ENCODE data around the gene GINS3. TPM values are rescaled to one million over a fixed set of nuclear protein-coding genes. Genes with fewer than 3 reads are reported as not detected.

GINS3 gene
- total and polyA plus RNA-seq, 2 experiments from 2014 or later, result 8.8 to 17.8 TPM

DNA sequence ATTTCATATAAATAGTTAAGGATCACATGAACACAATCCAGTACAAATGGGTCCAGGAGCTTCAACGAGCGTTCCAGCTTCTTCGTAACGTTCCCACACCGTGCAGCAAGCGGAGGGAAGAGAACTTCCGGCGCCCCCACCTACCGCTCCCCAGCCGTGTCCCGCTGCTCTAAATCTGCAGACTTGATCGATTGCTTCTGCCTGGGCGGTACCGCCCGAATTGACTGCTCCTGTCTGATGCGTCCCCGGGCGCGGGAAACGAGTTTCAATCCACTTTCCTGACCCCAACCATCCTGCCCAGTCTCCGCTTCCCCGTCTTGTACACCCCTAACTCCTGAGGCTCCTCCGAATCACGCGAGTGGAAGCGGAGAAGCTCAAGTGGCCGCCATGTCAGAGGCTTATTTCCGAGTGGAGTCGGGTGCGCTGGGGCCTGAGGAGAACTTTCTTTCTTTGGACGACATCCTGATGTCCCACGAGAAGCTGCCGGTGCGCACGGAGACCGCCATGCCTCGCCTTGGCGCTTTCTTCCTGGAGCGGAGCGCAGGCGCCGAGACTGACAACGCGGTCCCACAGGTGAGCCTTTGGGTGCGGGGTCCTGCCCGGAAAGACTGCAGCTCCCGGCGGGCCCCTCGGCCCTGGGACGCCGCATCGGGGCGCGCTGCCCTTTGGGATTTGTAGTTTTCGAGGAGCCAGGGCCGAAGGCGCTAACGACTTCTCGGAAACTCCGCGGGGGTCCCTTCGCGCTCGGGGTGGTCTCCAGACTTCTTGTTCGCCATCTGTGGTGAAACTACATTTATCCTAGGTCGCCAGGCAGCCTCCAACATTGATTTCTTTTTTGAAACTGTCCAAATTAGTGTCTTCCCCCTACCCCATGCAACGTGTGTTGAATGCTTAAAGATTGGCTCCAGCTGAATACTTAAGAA lies at the start of gene GINS3 (continued):
- TF ChIP-seq NANOG (IDR thresholded peaks at IDR 0.05; ENCODE audit: borderline replicate concordance), result 0 out of 2 replicates have a peak, but pooled peaks have one; percentile 13

DNA sequence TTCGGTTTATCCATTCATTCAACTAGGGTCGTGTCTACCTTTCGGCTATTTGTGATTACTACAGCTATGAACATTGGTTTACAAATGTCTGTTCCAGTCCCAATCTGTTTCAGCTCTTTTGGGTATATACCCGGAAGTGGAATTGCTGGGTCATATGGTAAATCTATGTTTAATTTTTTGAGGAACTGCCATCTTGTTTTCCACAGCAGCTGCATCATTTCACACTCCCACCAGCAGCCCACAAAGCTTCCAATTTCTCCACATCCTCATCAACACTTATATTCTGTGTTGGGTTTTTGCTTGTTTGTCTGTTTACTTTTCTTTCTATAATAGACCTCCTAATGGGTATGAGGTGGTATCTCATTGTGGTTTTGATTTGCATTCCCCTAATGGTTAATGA lies 48.7 kb upstream of the GINS3 start:
- Histone ChIP-seq H3K9me2 (ENCODE audit: insufficient read depth) (no peaks in the 10 kb centered on the region), H3F3A (replicated peaks; ENCODE audit: low read depth) (no peaks in the 10 kb centered on the region), H2AFZ (no peak overlapping the region), H3K4me1 (ENCODE audit: insufficient read depth) (peaks cover 20% of the 10 kb centered on the region), H3K4me3 (no peak overlapping the region), H4K20me1 (replicated peaks; ENCODE audit: insufficient read depth) (no peaks in the 10 kb centered on the region), H3K36me3 (ENCODE audit: insufficient read depth) (no peaks in the 10 kb centered on the region), H3K27ac (ENCODE audit: low read depth) (no peak overlapping the region), H3K4me2 (no peak overlapping the region), H3K79me2 (replicated peaks; ENCODE audit: insufficient read depth) (no peaks in the 10 kb centered on the region), H3K27me3 (ENCODE audit: insufficient read depth) (no peaks in the 10 kb centered on the region)
- Mint-ChIP-seq H3K27me3 (ENCODE audit: insufficient read depth, low read depth, poor library complexity) (peaks cover 2% of the 10 kb centered on the region), H3K9me3 (no peaks in the 10 kb centered on the region), H3K27ac (no peak overlapping the region), H3K4me1 (peaks cover 41% of the 10 kb centered on the region), H3K36me3 (ENCODE audit: low read depth) (no peaks in the 10 kb centered on the region), H3K4me3 (no peak overlapping the region)
- no peak for DNase-seq (ENCODE audit: low spot score)
- ATAC-seq, result no peak
- TF ChIP-seq JUNB (IDR thresholded peaks at IDR 0.05; ENCODE audit: unreplicated experiment) (no peak), EZH2phosphoT487 (IDR thresholded peaks at IDR 0.05; ENCODE audit: unreplicated experiment) (no peak), ZNF331 (CRISPR knock-in tag; IDR thresholded peaks at IDR 0.05; ENCODE audit: low read depth) (no peak), EZH2 (IDR thresholded peaks at IDR 0.05; ENCODE audit: low read depth, unreplicated experiment) (no peak), POLR2AphosphoS5 (IDR thresholded peaks at IDR 0.05; ENCODE audit: low read depth) (no peak), STAT1 (IDR thresholded peaks at IDR 0.05; ENCODE audit: unreplicated experiment) (no peak), CREB1 (CRISPR knock-in tag; IDR thresholded peaks at IDR 0.05; ENCODE audit: low read depth) (no peak), ZNF114 (CRISPR knock-in tag; IDR thresholded peaks at IDR 0.05) (no peak)
- TF ChIP-seq, protein P1, sequence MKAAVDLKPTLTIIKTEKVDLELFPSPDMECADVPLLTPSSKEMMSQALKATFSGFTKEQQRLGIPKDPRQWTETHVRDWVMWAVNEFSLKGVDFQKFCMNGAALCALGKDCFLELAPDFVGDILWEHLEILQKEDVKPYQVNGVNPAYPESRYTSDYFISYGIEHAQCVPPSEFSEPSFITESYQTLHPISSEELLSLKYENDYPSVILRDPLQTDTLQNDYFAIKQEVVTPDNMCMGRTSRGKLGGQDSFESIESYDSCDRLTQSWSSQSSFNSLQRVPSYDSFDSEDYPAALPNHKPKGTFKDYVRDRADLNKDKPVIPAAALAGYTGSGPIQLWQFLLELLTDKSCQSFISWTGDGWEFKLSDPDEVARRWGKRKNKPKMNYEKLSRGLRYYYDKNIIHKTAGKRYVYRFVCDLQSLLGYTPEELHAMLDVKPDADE (IDR thresholded peaks at IDR 0.05), result no peak
- TF ChIP-seq, protein P2, sequence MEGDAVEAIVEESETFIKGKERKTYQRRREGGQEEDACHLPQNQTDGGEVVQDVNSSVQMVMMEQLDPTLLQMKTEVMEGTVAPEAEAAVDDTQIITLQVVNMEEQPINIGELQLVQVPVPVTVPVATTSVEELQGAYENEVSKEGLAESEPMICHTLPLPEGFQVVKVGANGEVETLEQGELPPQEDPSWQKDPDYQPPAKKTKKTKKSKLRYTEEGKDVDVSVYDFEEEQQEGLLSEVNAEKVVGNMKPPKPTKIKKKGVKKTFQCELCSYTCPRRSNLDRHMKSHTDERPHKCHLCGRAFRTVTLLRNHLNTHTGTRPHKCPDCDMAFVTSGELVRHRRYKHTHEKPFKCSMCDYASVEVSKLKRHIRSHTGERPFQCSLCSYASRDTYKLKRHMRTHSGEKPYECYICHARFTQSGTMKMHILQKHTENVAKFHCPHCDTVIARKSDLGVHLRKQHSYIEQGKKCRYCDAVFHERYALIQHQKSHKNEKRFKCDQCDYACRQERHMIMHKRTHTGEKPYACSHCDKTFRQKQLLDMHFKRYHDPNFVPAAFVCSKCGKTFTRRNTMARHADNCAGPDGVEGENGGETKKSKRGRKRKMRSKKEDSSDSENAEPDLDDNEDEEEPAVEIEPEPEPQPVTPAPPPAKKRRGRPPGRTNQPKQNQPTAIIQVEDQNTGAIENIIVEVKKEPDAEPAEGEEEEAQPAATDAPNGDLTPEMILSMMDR (conservative IDR thresholded peaks at IDR 0.05; ENCODE audit: low read depth in 2 of 2), result no peak
- TF ChIP-seq, protein P3, sequence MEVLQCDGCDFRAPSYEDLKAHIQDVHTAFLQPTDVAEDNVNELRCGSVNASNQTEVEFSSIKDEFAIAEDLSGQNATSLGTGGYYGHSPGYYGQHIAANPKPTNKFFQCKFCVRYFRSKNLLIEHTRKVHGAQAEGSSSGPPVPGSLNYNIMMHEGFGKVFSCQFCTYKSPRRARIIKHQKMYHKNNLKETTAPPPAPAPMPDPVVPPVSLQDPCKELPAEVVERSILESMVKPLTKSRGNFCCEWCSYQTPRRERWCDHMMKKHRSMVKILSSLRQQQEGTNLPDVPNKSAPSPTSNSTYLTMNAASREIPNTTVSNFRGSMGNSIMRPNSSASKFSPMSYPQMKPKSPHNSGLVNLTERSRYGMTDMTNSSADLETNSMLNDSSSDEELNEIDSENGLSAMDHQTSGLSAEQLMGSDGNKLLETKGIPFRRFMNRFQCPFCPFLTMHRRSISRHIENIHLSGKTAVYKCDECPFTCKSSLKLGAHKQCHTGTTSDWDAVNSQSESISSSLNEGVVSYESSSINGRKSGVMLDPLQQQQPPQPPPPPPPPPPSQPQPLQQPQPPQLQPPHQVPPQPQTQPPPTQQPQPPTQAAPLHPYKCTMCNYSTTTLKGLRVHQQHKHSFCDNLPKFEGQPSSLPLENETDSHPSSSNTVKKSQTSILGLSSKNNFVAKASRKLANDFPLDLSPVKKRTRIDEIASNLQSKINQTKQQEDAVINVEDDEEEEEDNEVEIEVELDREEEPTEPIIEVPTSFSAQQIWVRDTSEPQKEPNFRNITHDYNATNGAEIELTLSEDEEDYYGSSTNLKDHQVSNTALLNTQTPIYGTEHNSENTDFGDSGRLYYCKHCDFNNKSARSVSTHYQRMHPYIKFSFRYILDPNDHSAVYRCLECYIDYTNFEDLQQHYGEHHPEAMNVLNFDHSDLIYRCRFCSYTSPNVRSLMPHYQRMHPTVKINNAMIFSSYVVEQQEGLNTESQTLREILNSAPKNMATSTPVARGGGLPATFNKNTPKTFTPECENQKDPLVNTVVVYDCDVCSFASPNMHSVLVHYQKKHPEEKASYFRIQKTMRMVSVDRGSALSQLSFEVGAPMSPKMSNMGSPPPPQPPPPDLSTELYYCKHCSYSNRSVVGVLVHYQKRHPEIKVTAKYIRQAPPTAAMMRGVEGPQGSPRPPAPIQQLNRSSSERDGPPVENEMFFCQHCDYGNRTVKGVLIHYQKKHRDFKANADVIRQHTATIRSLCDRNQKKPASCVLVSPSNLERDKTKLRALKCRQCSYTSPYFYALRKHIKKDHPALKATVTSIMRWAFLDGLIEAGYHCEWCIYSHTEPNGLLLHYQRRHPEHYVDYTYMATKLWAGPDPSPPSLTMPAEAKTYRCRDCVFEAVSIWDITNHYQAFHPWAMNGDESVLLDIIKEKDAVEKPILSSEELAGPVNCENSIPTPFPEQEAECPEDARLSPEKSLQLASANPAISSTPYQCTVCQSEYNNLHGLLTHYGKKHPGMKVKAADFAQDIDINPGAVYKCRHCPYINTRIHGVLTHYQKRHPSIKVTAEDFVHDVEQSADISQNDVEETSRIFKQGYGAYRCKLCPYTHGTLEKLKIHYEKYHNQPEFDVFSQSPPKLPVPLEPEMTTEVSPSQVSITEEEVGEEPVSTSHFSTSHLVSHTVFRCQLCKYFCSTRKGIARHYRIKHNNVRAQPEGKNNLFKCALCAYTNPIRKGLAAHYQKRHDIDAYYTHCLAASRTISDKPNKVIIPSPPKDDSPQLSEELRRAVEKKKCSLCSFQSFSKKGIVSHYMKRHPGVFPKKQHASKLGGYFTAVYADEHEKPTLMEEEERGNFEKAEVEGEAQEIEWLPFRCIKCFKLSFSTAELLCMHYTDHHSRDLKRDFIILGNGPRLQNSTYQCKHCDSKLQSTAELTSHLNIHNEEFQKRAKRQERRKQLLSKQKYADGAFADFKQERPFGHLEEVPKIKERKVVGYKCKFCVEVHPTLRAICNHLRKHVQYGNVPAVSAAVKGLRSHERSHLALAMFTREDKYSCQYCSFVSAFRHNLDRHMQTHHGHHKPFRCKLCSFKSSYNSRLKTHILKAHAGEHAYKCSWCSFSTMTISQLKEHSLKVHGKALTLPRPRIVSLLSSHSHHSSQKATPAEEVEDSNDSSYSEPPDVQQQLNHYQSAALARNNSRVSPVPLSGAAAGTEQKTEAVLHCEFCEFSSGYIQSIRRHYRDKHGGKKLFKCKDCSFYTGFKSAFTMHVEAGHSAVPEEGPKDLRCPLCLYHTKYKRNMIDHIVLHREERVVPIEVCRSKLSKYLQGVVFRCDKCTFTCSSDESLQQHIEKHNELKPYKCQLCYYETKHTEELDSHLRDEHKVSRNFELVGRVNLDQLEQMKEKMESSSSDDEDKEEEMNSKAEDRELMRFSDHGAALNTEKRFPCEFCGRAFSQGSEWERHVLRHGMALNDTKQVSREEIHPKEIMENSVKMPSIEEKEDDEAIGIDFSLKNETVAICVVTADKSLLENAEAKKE (CRISPR knock-in tag; IDR thresholded peaks at IDR 0.05), result no peak

All from GM23338 (cell line).